SK-N-SH treated with all-trans-retinoic acid at 6 μM for 48 hours (cell line): ENCODE results near the gene CTNNAL1.
A peak's percentile ranks its signal among the peaks of the same experiment; 100 is the strongest.
"Not testable (repeated sequence)": the region's sequence is repeated elsewhere in the genome, so short reads cannot be mapped to it uniquely, and the experiment has no call there.

Source experiments
- ATAC-seq: fragments of 200-7000 bp; cut with Tn5 transposase; 3 replicates; pipeline ENCODE4 v1.9.1; 2020; ENCODE audit warnings: mild to moderate bottlenecking, moderate library complexity
- ARNTL ChIP-seq: fragments of 450-650 bp; formaldehyde crosslinking; IDR thresholded peaks from 2 replicates; pipeline ENCODE4 v1.5.0; 2020; ENCODE audit warnings: low read depth, mild to moderate bottlenecking, moderate library complexity, borderline replicate concordance
- BACH2 ChIP-seq: fragments of 250-450 bp; sonication (Bioruptor Pico); IDR thresholded peaks from 2 replicates; pipeline ENCODE4 v1.9.0; 2021; ENCODE audit warnings: mild to moderate bottlenecking, borderline replicate concordance
- CSDC2 ChIP-seq: fragments of 250-450 bp; sonication (Bioruptor Pico); IDR thresholded peaks from 2 replicates; pipeline ENCODE4 v1.5.0; 2020; ENCODE audit warnings: mild to moderate bottlenecking, moderate library complexity
- CSRNP3 ChIP-seq: fragments of 250-450 bp; sonication (Bioruptor Pico); IDR thresholded peaks from 2 replicates; pipeline ENCODE4 v1.5.1; 2021; ENCODE audit warnings: mild to moderate bottlenecking, moderate library complexity
- ESRRG ChIP-seq: fragments of 250-450 bp; sonication (Bioruptor Pico); IDR thresholded peaks from 2 replicates; pipeline ENCODE4 v1.6.1; 2021; ENCODE audit warnings: mild to moderate bottlenecking
- GLIS3 ChIP-seq: fragments of 250-450 bp; sonication (Bioruptor Pico); IDR thresholded peaks from 2 replicates; pipeline ENCODE4 v1.5.0; 2020; ENCODE audit warnings: mild to moderate bottlenecking, moderate library complexity
- ISL1 ChIP-seq: fragments of 250-450 bp; sonication (Bioruptor Pico); IDR thresholded peaks from 2 replicates; pipeline ENCODE4 v2.1.2; 2022; ENCODE audit warnings: mild to moderate bottlenecking, moderate library complexity
- POU6F1 ChIP-seq: fragments of 250-450 bp; sonication (Bioruptor Pico); IDR thresholded peaks from 2 replicates; pipeline ENCODE4 v1.8.0; 2021; ENCODE audit warnings: low read depth, mild to moderate bottlenecking, moderate library complexity, borderline replicate concordance
- PPARA ChIP-seq: fragments of 250-450 bp; sonication (Bioruptor Pico); IDR thresholded peaks from 2 replicates; pipeline ENCODE4 v1.5.0; 2020; ENCODE audit warnings: mild to moderate bottlenecking, borderline replicate concordance
- RARB ChIP-seq: fragments of 250-450 bp; sonication (Bioruptor Pico); IDR thresholded peaks from 2 replicates; pipeline ENCODE4 v1.8.0; 2021; ENCODE audit warnings: mild to moderate bottlenecking, moderate library complexity
- SNAI2 ChIP-seq: fragments of 250-450 bp; sonication (Bioruptor Pico); IDR thresholded peaks from 2 replicates; pipeline ENCODE4 v1.5.0; 2020; ENCODE audit warnings: mild to moderate bottlenecking, moderate library complexity
- TCF4 ChIP-seq: fragments of 250-450 bp; sonication (Bioruptor Pico); IDR thresholded peaks from 2 replicates; pipeline ENCODE4 v1.8.0; 2021; ENCODE audit warnings: mild to moderate bottlenecking, moderate library complexity, borderline replicate concordance
- TOX ChIP-seq: fragments of 250-450 bp; sonication (Bioruptor Pico); IDR thresholded peaks from 2 replicates; pipeline ENCODE4 v1.8.0; 2021; ENCODE audit warnings: mild to moderate bottlenecking, moderate library complexity, borderline replicate concordance
- ZC3H10 ChIP-seq: fragments of 250-450 bp; sonication (Bioruptor Pico); IDR thresholded peaks from 2 replicates; pipeline ENCODE4 v1.5.1; 2021; ENCODE audit warnings: mild to moderate bottlenecking, moderate library complexity
- ZFP3 ChIP-seq: fragments of 250-450 bp; sonication (Bioruptor Pico); IDR thresholded peaks from 2 replicates; pipeline ENCODE4 v1.5.0; 2020; ENCODE audit warnings: mild to moderate bottlenecking, moderate library complexity
- ZFP30 ChIP-seq: fragments of 450-650 bp; formaldehyde crosslinking; IDR thresholded peaks from 2 replicates; pipeline ENCODE4 v1.5.0; 2022; ENCODE audit warnings: mild to moderate bottlenecking, moderate library complexity
- ZNF565 ChIP-seq: fragments of 450-650 bp; formaldehyde crosslinking; conservative IDR thresholded peaks from 2 replicates; pipeline ENCODE4 v1.5.0; 2020; ENCODE audit warnings: low read depth, mild to moderate bottlenecking, moderate library complexity
- ZNF70 ChIP-seq: fragments of 450-650 bp; formaldehyde crosslinking; IDR thresholded peaks from 2 replicates; pipeline ENCODE4 v1.5.0; 2020; ENCODE audit warnings: mild to moderate bottlenecking, moderate library complexity
- ZNF8 ChIP-seq: fragments of 450-650 bp; formaldehyde crosslinking; IDR thresholded peaks from 2 replicates; pipeline ENCODE4 v1.5.0; 2020; ENCODE audit warnings: mild to moderate bottlenecking, moderate library complexity
- TF ChIP-seq, protein P1 (sequence below): fragments of 250-450 bp; sonication (Bioruptor Pico); IDR thresholded peaks from 2 replicates; pipeline ENCODE4 v1.5.1; 2020; ENCODE audit warnings: low read depth, mild to moderate bottlenecking, moderate library complexity
- TF ChIP-seq, protein P2 (sequence below): fragments of 250-450 bp; sonication (Bioruptor Pico); IDR thresholded peaks from 2 replicates; pipeline ENCODE4 v1.8.0; 2020; ENCODE audit warnings: mild to moderate bottlenecking, moderate library complexity, borderline replicate concordance

CTNNAL1 gene

GRCh38 chr9:108978205-108978604 lies 35.1 kb downstream of the CTNNAL1 start:
- peak; percentile 54; the same call in 2 of the 3 replicates for ATAC-seq
- TF ChIP-seq CSRNP3 (CRISPR knock-in tag) (no peak), ISL1 (CRISPR knock-in tag) (peak; percentile 46; the same call in 1 of the 2 replicates), ZNF70 (CRISPR knock-in tag) (no peak)
- TF ChIP-seq, protein P1, sequence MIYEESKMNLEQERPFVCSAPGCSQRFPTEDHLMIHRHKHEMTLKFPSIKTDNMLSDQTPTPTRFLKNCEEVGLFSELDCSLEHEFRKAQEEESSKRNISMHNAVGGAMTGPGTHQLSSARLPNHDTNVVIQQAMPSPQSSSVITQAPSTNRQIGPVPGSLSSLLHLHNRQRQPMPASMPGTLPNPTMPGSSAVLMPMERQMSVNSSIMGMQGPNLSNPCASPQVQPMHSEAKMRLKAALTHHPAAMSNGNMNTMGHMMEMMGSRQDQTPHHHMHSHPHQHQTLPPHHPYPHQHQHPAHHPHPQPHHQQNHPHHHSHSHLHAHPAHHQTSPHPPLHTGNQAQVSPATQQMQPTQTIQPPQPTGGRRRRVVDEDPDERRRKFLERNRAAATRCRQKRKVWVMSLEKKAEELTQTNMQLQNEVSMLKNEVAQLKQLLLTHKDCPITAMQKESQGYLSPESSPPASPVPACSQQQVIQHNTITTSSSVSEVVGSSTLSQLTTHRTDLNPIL (CRISPR knock-in tag) = no peak

DNA sequence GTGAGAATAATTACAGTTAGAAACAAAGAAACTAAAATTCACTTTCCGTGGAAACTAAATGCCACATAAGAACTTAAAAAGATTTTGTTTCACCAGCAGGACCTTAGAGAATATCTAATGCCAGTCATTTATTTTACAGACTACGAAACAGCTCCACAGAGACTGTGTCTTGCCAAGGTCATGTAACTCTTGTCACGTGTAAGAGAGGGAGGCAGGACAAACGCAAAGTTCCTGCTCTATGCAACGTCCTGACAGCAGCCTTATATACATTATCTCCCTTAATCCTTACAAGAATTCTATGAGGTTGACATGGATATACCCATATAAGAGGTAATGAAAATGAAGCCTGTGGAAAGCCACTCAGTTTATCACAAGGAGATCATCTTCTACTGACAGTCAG lies 39.4 kb downstream of the CTNNAL1 start:
- ATAC-seq = no peak
- TF ChIP-seq ZFP30 (CRISPR knock-in tag) = no peak

DNA sequence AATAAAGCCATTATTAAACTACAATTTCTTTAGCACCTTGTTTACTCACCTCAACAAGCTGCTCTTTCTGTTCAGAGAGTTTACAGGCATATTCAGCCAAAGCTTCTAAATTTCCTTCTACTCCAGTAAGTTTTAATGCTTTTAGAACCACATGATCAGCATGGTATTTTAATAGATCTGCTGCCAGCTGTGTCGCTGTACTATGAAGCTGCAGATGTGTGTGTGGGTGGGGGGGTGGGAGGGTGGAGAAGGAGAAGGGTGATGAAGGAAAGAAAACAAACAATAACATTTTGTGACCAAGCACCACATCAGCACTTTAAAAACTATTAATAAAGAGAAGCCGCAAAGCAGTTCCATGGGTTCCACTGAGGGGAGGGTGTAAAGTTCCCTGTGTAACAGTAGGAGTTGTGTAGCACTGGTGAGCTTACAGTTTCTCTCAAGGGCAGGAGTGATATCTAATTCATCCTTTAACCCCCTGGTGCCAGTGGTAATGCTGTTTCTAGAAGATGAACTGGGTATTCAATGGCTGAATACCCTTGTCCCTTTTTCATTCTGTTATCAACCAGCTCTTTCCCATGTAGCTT lies 40.6 kb downstream of the CTNNAL1 start:
- TF ChIP-seq ZNF8 (CRISPR knock-in tag) = no peak
- TF ChIP-seq, protein P2, sequence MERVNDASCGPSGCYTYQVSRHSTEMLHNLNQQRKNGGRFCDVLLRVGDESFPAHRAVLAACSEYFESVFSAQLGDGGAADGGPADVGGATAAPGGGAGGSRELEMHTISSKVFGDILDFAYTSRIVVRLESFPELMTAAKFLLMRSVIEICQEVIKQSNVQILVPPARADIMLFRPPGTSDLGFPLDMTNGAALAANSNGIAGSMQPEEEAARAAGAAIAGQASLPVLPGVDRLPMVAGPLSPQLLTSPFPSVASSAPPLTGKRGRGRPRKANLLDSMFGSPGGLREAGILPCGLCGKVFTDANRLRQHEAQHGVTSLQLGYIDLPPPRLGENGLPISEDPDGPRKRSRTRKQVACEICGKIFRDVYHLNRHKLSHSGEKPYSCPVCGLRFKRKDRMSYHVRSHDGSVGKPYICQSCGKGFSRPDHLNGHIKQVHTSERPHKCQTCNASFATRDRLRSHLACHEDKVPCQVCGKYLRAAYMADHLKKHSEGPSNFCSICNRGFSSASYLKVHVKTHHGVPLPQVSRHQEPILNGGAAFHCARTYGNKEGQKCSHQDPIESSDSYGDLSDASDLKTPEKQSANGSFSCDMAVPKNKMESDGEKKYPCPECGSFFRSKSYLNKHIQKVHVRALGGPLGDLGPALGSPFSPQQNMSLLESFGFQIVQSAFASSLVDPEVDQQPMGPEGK (CRISPR knock-in tag) = no peak
- TF ChIP-seq TOX (CRISPR knock-in tag) = no peak
- TF ChIP-seq SNAI2 (CRISPR knock-in tag) = no peak
- TF ChIP-seq CSDC2 = no peak
- no peak for TF ChIP-seq PPARA (CRISPR knock-in tag)
- no peak for TF ChIP-seq BACH2
- TF ChIP-seq ZNF70 (CRISPR knock-in tag) = no peak
- TF ChIP-seq, all 23 proteins: peak for 0
- no peak for ATAC-seq

GRCh38 chr9:108972186-108972585 lies 41.1 kb downstream of the CTNNAL1 start:
- no peak for ATAC-seq
- TF ChIP-seq ESRRG (CRISPR knock-in tag) (no peak), ZNF8 (CRISPR knock-in tag) (no peak), GLIS3 (CRISPR knock-in tag) (no peak), ZFP3 (CRISPR knock-in tag) (no peak), RARB (CRISPR knock-in tag) (no peak), TOX (CRISPR knock-in tag) (no peak), BACH2 (no peak), TCF4 (CRISPR knock-in tag) (no peak), ISL1 (CRISPR knock-in tag) (no peak)

GRCh38 chr9:108971392-108971791 lies 41.9 kb downstream of the CTNNAL1 start:
- not testable (repeated sequence) for ATAC-seq

DNA sequence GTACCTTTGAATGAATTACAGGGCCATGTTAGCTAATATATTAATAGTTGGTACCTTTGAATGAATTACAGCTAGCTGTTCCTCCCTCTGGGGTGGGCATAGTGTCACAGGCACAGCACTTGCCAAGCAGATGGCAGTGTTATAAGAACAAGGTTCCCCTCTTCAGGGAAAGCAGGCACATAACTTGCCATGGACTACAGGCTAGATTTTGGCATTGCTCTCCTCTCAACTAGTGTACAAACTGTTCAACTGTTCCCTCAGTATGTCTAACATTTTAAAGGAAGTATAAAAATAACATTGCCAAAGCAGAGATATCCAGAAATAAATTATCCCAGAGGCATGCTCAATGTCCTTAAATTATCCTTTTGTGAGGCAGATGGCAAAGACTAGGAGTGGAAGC lies 45.4 kb downstream of the CTNNAL1 start:
- no peak for ATAC-seq
- no peak for TF ChIP-seq POU6F1 (CRISPR knock-in tag)
- no peak for TF ChIP-seq RARB (CRISPR knock-in tag)
- TF ChIP-seq, protein P2 (CRISPR knock-in tag) = no peak
- TF ChIP-seq CSRNP3 (CRISPR knock-in tag) = no peak
- TF ChIP-seq ZNF565 (CRISPR knock-in tag) = no peak
- no peak for TF ChIP-seq ZFP3 (CRISPR knock-in tag)
- TF ChIP-seq ESRRG (CRISPR knock-in tag) = no peak
- TF ChIP-seq BACH2 = no peak
- no peak for TF ChIP-seq CSDC2
- no peak for TF ChIP-seq ZC3H10 (CRISPR knock-in tag)
- no peak for TF ChIP-seq TOX (CRISPR knock-in tag)
- no peak for TF ChIP-seq ARNTL (CRISPR knock-in tag)
- no peak for TF ChIP-seq SNAI2 (CRISPR knock-in tag)
- TF ChIP-seq, protein P1 (CRISPR knock-in tag) = no peak
- TF ChIP-seq GLIS3 (CRISPR knock-in tag) = no peak
- no peak for TF ChIP-seq ZFP30 (CRISPR knock-in tag)
